Stimulated activated CD8-positive, alpha-beta memory T cell treated with anti-CD3 and anti-CD28 coated beads, Interleukin-12 subunit alpha, Interleukin-12 subunit beta, amount 100 ng/mL, for 1 hour (primary cell): ENCODE measurements around the gene IFNG-AS1.

Experiments
- DNase-seq: peaks from one replicate; pipeline ENCODE4 v3.0.0-alpha.2; 2020; ENCODE audit warnings: low read depth

Gene IFNG-AS1

GRCh38 chr12:68037616-68038255 is 48.5 kb downstream of the IFNG-AS1 start:
- no peak for DNase-seq

GRCh38 chr12:68038650-68039049 is 49.4 kb downstream of the IFNG-AS1 start:
- no peak for DNase-seq

DNA sequence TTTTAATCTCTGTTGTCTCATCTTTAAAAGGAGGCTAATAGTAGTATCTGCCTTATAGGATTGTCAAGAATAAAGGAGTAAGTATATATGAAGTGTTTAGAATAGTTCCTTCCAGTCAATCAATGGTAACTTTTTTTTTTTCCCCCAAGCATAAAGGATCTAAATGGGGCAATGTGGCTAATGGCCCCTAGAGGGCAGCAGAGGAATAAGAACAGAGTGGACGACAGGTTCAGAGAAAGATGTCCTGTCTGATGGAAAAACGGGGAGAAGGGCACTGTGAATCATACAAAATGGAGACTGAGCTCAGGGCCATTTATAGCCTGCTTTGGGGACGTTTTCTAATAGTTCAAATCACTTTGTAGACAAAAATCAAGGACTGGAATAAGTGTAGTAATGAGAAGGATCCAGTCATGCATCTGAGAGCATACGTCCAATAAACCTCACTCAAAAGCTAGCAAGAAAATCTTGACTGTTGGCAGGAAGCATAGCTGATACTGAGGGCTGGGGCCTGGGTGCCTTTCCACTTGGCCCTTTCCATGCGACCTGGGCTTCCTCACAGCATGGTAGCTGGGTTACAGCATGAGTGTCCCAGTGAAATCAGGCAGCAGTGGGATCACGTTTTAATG is 51.3 kb downstream of the IFNG-AS1 start:
- peak; percentile 44 for DNase-seq

GRCh38 chr12:68042212-68042699 is 53.0 kb downstream of the IFNG-AS1 start:
- no peak for DNase-seq

- no peak for DNase-seq
Measured at GRCh38 chr12:68043435-68043834, 54.2 kb downstream of the IFNG-AS1 start.

GRCh38 chr12:68048648-68049297 is 59.5 kb downstream of the IFNG-AS1 start:
- no peak for DNase-seq

- DNase-seq: no peak
Measured at GRCh38 chr12:68056300-68056699, 67.1 kb downstream of the IFNG-AS1 start.

GRCh38 chr12:68063900-68064590 is 74.8 kb downstream of the IFNG-AS1 start:
- DNase-seq: no peak

DNA sequence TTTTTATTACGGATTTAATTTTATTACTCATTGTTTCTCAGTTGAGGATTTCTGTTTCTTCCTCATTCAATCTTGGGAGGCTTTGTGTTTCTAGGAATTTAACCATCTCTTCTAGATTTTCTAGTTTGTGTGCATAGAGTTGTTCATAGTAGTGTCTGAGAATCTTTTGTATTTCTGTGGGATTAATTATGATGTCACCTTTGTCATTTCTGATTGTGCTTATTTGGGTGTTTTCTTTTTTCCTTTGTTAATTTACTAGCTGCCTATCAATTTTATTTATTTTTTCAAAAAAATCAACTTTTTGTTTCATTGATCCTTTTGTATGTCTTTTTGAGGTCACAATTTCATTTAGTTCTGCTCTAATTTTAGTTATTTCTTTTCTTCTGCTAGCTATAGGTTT is 75.9 kb downstream of the IFNG-AS1 start:
- DNase-seq: no peak

DNA sequence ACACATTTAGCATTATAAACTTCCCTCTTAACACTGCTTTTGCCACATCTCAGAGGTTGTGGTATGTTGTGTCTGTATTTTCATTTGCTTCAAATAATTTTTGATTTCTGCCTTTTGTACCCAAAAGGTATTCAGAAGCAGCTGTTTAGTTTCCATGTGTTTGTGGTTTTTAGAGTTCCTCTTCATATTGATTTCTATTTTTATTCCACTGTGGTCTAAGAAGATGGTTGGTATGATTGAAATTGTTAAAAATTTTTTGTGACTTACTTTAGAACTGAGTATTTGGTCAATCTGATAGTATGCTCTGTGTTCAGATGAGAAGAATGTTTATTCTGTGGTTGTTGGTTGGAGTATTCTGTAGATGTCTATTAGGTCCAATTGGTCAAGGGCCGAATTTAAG is 76.4 kb downstream of the IFNG-AS1 start:
- no peak for DNase-seq

DNA sequence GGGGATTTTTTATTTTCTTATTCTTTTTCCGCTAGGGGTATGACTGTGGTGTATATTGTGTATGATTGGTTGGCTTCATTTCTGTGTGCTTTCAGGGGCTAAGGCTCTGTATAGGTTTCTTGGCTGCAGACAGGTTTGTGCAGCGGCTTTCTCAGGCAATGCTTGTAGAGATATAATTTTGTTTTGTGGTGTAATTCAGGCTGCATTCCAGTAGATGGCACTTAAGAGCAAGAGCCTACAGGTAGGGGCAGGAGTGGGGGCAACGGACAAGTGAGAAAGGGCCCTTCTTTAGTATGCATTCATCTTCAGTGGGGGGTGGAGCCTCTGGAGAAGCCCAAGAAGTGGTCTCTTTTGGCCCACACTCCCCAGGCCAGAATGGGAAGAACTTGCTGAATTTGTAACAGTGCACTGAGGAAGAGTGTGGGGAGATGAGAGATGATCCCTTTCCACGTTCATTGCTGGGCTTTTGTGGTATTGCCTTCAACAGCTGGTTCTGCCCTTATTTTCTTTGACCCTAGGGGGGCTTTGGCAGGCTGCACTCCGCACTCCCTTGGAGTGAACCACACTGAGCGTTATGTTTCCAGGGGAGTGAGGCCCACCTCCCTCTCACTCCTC is 78.6 kb downstream of the IFNG-AS1 start:
- DNase-seq: no peak

DNA sequence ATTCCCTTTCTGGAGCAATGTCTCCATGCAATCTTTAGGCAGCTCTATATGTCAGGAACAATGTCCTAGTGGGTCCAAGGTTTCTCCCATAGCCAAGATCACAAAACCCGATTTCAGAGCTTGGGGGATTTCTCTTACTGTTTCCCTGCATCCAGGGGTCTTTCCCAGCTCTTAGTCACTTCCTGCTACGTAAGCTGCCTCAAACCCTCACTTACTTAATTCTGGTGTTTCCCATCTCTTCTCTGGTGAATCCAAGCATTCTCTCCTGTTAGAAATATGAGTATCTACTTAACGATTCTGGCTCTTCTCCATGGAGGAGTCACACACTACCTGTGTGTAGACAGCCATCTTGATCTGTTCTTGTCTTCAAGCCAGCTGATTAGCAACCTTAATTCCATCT is 80.0 kb downstream of the IFNG-AS1 start:
- no peak for DNase-seq
